WERI-Rb-1 (cell line): ENCODE results near the gene HDDC3.

Source experiments
- DNase-seq: peaks from one replicate; pipeline ENCODE4 v3.0.0-alpha.2; 2020
- H3K27ac ChIP-seq: fragments of 250-450 bp; sonication (Bioruptor Pico); 2 replicates; pipeline ENCODE4 v1.5.1; 2020; ENCODE audit warnings: mild to moderate bottlenecking, moderate library complexity
- H3K27me3 ChIP-seq: fragments of 250-450 bp; sonication (Bioruptor Pico); 2 replicates; pipeline ENCODE4 v1.5.1; 2021; ENCODE audit warnings: mild to moderate bottlenecking, low read depth, moderate library complexity; ENCODE audit not compliant: insufficient read depth, severe bottlenecking
- H3K36me3 ChIP-seq: fragments of 250-450 bp; sonication (Bioruptor Pico); 2 replicates; pipeline ENCODE4 v1.5.1; 2020; ENCODE audit warnings: mild to moderate bottlenecking, moderate library complexity
- H3K4me3 ChIP-seq: 2 replicates; pipeline ENCODE4 v1.5.1; 2011; ENCODE audit warnings: low read depth, mild to moderate bottlenecking, control low read depth, low read length
- H3K9me3 ChIP-seq: fragments of 250-450 bp; sonication (Bioruptor Pico); 2 replicates; pipeline ENCODE4 v1.5.1; 2021; ENCODE audit warnings: mild to moderate bottlenecking, moderate library complexity; ENCODE audit not compliant: severe bottlenecking
- CTCF ChIP-seq: IDR thresholded peaks from 2 replicates; pipeline ENCODE4 v1.5.1; 2011; ENCODE audit warnings: low read depth, mild to moderate bottlenecking, control low read depth, inconsistent platforms, low read length

Gene HDDC3

DNA sequence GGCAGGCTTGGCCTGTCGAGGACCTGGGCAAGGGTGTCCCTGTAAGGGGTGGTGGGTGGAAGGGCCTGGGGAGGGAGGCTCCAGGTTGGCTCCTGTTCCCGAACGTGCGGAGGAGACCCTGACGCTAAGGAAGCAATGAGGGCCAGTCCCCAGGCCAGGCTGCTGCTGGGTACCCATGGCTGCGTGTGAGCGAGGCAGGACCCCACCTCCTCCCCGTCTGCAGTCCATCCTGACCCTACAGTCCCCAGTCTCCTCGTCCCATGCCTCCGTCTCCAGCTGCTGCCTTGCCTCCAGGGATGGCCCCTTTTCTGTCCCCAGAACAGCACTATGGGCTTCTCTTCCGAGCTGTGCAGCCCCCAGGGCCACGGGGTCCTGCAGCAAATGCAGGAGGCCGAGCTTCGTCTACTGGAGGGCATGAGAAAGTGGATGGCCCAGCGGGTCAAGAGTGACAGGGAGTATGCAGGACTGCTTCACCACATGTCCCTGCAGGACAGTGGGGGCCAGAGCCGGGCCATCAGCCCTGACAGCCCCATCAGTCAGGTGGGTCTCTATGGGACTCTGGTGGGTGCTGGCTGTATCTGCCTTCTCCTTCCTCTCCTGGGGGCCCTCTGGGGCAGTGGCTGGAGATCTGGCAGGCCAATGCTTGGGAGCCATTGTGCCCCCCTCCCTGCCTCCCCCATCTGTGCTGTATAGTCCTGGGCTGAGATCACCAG is 47.5 kb downstream of the HDDC3 start:
- no peak overlapping the region for H3K4me3 ChIP-seq
- H3K9me3 ChIP-seq, result no peaks in the 10 kb centered on the region
- H3K27ac ChIP-seq, result no peak overlapping the region
- no peaks in the 10 kb centered on the region for H3K36me3 ChIP-seq
- no peak for TF ChIP-seq CTCF
- DNase-seq, result no peak
- no peaks in the 10 kb centered on the region for H3K27me3 ChIP-seq

DNA sequence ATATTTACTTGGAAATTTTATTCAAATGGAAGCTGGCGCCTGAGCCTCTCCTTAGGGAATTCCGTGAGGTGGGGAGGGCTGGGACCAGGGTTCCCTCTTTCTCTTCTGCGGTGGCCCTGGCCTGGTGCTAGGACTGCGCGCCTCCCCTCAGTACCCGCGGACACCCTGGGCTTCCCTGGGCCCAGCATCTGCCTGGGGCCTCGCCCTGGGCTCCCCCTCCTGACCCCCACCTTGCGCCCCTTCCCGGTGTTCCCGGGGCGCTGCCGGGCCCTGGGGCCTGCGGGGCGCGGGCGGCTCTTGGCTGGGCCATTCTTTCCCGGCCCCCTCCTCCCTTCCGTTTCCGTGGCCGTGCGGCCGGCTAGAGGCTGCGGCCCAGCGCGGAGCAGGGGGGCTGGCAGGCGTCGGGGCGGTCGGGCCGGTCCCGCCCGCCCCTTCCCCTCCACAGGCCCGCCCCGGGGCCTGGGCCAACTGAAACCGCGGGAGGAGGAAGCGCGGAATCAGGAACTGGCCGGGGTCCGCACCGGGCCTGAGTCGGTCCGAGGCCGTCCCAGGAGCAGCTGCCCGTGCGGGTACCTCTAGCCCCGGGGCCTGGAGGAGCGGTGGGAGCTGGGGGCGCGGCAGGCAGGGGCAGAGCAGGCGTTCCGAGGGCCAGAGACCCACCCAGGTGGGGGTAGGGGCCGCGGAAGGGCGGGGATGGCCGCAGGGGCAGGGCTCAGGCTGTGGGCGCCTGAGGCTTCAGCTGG is 48.2 kb downstream of the HDDC3 start, which contains the start of gene FES:
TSS of gene FES (plus strand) at position 529 of the 743 bp plus-strand sequence. CDS start 542 bp downstream, outside the sequence.
- DNase-seq, result no peak
- TF ChIP-seq CTCF, result no peak
- H3K27me3 ChIP-seq, result no peaks in the 10 kb centered on the region
- H3K9me3 ChIP-seq, result no peaks in the 10 kb centered on the region
- no peak within 1 kb of the TSS for H3K4me3 ChIP-seq
- H3K36me3 ChIP-seq, result no peaks in the 10 kb centered on the region
- no peak within 1 kb of the TSS for H3K27ac ChIP-seq

GRCh38 chr15:90883526-90883975 is 48.8 kb downstream of the HDDC3 start:
- H3K9me3 ChIP-seq, result no peaks in the 10 kb centered on the region
- no peak overlapping the region for H3K27ac ChIP-seq
- no peaks in the 10 kb centered on the region for H3K36me3 ChIP-seq
- TF ChIP-seq CTCF, result no peak
- H3K27me3 ChIP-seq, result no peaks in the 10 kb centered on the region
- no peak for DNase-seq
- H3K4me3 ChIP-seq, result no peak overlapping the region

GRCh38 chr15:90882781-90883525 is 49.4 kb downstream of the HDDC3 start:
- Histone ChIP-seq H3K9me3 (no peaks in the 10 kb centered on the region), H3K4me3 (no peak overlapping the region), H3K27ac (no peak overlapping the region), H3K27me3 (no peaks in the 10 kb centered on the region), H3K36me3 (no peaks in the 10 kb centered on the region)
- DNase-seq, result no peak
- no peak for TF ChIP-seq CTCF

GRCh38 chr15:90881978-90882721 is 50.2 kb downstream of the HDDC3 start:
- Histone ChIP-seq H3K36me3 (no peaks in the 10 kb centered on the region), H3K27me3 (no peaks in the 10 kb centered on the region), H3K27ac (no peak overlapping the region), H3K9me3 (no peaks in the 10 kb centered on the region), H3K4me3 (no peak overlapping the region)
- no peak for DNase-seq
- TF ChIP-seq CTCF, result no peak
